Right kidney (tissue), 1 donor: Measurements from ENCODE around the gene ANK2.
"Not testable (repeated sequence)": the region's sequence is repeated elsewhere in the genome, so short reads cannot be mapped to it uniquely, and the experiment has no call there.

ENCODE experiments used
- DNase-seq: peaks from one replicate; pipeline ENCODE4 v3.0.0-alpha.2; 2016

ANK2 gene

DNA sequence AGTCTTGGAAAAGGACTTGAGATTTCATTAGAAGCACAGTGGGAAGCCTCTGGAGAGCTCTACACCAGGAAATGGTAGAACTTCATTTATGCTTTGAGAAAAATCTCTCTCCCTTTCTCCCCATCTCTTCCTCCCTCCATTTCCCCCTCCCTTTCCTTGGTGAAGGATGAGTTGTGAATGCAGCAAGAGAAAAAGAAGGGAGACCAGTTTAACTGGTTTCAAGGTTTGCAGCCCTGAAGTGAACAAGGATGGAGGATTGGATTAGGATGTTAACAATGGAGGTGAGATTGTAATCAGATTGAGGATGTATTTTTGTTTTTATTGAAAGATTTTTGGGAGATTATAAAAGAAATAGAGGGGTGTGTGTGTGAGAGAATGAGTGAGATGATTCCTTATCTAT is 99.5 kb downstream of the ANK2 start:
- no peak for DNase-seq

- DNase-seq = no peak
These were observed 104.2 kb downstream of the ANK2 start for GRCh38 chr4:113153529-113154101.

DNA sequence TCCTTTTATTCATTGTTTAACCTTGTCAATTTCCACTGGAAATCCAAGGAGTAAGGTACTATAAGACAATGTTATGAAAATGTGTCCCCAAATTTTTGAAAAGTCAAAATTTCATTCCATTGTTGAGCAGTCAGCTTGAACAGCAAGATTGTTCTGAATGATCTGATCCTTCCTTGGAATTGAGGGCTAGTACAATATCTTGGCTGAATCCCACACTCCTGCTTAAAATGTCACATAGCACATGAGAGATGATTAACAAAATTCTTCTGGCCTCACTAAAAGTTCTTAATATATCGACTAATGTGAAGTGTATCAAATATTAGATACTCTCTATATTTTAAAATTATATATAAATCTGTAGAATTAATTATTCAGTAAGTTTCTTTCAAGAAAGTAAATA is 104.8 kb downstream of the ANK2 start:
- DNase-seq = no peak

DNA sequence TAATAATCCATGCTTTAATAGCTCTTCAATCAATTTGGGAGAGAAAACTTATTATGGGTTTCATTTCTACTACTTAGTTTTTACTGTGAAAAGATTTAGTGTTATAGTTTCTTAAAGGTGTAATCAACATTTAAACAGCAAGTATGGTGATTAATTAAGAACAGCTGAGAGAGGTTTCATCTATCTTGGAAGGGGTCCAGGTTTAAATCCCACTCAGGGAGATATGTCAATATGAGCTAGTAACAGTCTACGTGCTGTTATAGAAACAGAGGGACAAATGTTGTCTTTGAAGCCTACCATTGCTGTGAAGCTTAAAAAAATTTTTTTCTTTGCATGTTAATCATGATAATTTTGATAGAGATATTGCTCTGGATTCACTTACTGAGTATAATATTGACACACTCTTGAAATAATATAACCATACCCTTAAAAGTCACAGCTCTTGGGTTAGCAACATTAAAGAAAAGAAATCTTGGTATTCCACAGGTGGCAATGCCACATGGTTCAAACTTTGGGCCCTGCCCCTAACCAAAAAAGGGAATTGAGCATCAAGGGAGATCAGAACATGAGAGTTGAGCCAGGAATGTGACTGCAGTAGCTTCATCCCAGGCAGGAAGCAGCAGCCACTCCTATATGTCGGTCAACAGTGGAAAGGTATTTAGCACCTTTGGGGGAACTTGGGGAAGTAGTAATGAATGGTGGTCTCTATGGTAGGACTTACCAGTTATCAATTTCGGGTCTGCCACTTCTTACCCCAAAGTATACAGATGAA is 107.8 kb downstream of the ANK2 start:
- DNase-seq = no peak

DNA sequence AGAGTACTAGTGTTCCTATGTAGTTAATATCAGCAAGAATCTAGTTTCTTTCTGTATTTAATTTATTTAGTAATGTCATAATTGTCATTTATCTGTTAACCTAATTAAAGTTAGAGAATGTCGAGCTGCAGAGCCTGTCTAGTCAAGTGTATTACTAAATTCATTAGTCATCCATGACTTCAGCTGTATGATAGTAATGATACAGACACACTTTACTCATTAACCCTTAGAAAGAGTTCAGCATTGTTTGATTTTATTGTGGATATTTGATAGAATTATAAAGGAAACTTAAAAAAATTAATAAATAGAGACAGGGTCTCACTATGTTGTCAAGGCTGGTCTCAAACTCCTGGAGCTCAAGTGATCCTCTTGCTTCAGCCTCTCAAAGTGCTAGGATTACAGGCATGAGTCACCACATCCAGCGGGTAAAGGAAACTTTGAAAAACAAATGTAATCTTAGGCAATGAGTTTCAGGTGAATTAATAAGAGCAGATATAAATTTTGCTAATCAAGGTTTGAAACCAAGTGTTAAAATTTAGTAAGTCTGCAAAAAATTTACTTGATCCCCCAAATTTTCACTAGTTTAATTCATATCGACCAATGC is 110.6 kb downstream of the ANK2 start:
- DNase-seq = no peak

DNA sequence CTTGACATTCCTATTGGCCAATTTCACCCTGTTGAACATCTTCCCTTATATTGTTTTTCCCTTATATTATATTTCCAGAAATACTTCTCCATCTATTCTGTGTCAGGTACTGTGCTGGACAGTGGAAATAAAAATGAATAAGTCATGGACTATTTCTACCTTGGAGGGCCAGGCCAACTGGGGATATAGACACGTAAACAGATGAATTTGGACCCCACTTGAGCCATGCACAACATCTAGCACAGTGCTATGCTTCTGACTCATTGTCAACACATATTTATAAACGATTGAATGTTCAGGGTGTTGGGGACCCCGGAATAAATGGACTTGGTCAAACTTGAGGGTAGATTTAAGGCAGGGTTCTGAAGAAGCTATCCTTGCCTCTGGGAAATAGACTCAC is 111.1 kb downstream of the ANK2 start:
- no peak for DNase-seq

- no peak for DNase-seq
These were observed 112.6 kb downstream of the ANK2 start for GRCh38 chr4:113162089-113162488.

DNA sequence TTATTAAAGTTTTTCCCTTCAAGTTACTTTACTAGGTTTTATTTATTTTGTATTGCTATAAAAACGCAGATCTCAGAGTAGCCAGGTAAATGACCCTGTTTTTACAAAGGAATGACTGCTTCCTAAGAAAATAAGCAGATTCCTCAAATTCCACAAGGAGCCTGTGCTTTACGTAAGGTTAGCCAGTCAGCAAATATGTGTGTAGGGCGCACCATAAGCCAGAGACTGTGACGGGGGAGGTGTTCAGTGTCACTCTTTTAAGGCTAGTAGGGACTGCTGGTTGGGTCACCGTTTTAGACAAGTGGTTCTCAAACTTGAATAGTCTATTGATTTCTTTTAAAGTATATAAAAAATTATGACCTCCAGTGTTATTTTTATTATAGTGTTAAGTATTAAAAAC is 119.9 kb downstream of the ANK2 start:
- DNase-seq = no peak

DNA sequence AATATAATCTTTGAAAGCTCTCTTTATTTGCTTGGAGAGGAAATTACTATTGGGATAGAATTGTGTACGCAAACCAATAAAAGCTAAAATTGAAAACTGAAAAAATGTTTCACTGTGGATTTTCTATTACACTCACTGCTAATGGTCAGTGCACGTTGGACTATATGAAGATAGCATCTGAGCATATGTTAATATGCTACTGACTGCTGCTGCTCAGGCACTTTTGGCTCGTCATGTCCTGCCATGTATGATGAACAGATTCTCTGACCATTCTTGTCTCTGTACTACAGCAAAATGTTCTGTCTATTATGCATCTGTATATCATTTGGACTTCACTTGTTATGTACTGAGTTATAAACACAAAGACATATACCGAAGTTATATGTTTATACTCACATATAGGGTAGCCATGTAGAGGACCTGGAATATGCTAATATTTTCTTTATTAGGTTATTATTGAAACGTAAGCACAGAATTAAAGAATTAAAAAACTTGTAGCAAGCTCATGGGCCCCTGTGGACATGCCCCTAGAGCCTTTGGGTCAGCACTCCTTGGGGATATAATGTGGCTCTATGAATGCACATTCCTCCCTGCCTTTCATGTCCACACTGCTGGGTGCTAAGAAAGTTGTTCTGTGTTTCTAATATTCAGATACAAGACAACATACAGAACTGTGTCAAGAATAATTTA is 120.8 kb downstream of the ANK2 start:
- no peak for DNase-seq

DNA sequence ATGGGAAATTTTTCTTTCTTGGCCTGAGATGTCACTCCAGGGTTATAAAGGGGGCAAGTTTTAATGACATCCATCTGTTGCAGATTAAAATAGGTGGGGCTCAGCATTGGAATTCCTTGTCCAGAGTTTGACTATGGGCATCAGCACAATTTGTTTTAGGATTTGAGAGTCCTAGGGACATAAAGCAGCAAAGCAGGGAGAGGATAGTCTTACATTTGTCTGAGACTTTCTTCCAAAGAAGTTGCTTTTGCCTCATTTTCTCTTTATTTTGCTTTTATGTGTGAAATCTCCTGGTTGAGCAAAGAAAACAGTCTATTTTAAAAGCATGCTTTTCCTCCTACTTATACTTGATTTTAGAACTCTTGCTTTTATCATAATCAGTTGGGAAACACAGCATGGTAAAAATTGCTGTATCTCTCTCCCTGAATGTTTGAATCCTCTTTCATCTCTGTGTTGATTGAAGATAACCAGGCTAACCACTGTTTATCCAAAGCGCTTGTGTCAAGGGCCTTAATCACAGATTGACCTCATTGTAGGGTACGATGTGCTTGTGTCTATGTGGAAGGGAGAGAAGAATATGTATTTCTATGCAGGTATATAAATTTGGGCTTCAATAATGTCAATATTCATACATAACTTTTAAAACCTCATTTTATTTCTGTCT is 121.5 kb downstream of the ANK2 start:
- no peak for DNase-seq

GRCh38 chr4:113173126-113173792 is 123.8 kb downstream of the ANK2 start:
- DNase-seq = no peak

GRCh38 chr4:113173793-113174264 is 124.4 kb downstream of the ANK2 start:
- DNase-seq = no peak

DNA sequence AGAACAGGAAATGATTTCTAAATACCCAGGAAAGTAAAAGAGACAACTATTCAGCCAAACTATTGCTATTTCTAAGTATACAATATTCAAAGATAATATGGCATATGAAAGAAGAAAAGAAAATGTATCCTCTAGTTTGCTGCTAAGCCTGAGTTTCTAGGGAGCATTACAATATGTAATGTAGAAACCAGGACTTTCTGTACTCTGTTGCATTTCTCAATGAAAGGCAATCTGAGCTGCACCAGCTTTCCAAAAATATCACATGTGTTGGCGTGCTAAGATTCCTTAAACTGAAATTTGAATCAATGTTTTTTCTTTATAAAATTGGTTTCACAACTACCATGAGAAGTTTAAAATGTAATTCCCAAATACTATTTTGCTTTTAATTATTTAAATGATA is 129.6 kb downstream of the ANK2 start:
- no peak for DNase-seq

DNA sequence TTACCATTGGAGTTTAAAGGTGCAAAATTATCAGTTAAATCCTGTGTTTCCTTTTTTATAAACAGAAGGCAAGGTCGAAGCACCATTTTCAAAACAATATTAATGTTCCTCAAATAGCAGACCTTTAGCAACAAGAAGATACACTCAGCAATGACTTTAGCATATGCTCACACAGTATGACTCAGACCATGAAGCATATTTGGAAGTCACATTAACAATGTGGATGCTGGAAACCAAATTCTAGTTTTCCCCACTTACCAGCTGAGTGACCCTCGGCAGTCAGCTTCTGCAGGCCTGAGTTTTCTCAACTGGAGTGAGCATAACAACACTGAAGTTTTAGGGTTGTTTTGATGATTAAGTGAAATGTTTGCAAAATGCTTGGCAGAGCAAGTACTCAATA is 130.5 kb downstream of the ANK2 start:
- DNase-seq = no peak

- no peak for DNase-seq
These were observed 132.0 kb downstream of the ANK2 start for GRCh38 chr4:113181289-113182007.

DNA sequence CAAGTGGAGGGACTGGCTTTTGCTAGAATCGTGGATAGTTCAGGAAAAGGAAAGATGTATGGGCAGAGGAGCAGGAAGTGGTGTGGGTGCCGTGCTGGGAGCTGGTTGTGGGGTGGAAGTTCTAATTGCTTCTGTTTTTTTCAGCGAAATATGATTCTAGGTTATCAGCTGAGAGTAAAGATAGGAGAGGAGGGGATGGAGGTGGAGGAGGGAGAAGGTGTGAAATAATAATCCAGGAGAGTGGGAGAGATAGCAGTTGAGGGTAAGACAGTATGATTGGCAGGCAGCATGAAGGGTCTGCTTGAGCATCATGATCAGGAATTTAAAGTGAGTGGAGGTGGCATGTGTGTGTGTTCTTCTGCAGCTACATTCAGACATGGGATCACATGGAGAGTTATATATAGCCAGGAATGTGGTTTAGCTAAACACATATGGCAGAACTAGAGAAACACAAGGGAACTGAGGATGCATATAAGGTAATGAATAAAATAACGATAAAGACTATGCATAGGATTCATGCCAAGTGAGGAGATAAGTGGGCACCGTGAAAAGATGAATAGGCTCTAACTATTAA is 133.7 kb downstream of the ANK2 start:
- no peak for DNase-seq

- not testable (repeated sequence) for DNase-seq
These were observed 136.8 kb downstream of the ANK2 start for GRCh38 chr4:113186220-113186619.

DNA sequence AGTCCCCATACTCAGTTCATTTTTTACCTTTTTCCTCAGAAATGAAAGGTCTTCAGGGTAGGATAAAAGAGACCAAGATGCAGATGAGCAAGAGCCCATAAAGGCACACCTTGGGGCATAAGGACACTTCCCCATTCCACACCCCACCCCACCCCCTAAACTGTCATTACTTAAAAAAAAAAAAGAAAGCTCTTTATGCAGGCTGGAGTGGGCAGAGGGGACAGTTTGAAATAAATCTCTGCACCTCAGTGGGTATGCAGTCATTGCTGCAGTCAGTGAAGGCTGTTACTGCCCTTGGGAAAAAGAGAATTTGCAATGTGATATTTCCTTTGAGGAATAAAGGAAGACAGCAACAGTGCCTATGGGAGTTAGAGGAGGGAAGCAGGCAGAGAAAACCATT is 137.5 kb downstream of the ANK2 start:
- no peak for DNase-seq

GRCh38 chr4:113187358-113187757 is 137.9 kb downstream of the ANK2 start:
- DNase-seq = no peak

DNA sequence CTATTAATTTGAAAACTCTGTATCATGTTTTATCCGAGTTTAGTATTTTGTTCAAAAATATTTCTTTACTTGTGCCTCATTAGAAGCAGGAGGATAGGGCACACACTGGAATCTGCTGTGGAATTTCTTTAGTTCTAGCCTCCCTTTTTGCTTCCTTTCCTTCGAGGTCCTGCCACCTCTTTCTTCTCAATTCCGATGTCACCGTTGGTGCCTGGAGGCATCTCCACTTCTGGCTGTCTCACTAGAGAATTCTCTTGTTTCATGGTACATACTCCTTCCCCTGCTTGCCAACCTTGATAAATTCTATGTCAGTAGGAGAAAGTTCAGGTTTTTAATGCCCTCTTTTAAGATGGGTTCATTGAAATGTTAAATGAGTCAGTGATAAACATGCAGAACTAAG is 140.1 kb downstream of the ANK2 start:
- DNase-seq = no peak

GRCh38 chr4:113209153-113209552 is 159.7 kb downstream of the ANK2 start:
- DNase-seq = no peak
